ENCODE results near the gene ASB2. TPM values are rescaled to one million over a fixed set of nuclear protein-coding genes. Genes with fewer than 3 reads are reported as not detected.

Gene ASB2
- total and polyA plus RNA-seq, 2 of the 8 experiments (the other 6 are each of a cell fraction or from before 2014, with no cell fraction given) = 1.0 to 2.1 TPM

DNA sequence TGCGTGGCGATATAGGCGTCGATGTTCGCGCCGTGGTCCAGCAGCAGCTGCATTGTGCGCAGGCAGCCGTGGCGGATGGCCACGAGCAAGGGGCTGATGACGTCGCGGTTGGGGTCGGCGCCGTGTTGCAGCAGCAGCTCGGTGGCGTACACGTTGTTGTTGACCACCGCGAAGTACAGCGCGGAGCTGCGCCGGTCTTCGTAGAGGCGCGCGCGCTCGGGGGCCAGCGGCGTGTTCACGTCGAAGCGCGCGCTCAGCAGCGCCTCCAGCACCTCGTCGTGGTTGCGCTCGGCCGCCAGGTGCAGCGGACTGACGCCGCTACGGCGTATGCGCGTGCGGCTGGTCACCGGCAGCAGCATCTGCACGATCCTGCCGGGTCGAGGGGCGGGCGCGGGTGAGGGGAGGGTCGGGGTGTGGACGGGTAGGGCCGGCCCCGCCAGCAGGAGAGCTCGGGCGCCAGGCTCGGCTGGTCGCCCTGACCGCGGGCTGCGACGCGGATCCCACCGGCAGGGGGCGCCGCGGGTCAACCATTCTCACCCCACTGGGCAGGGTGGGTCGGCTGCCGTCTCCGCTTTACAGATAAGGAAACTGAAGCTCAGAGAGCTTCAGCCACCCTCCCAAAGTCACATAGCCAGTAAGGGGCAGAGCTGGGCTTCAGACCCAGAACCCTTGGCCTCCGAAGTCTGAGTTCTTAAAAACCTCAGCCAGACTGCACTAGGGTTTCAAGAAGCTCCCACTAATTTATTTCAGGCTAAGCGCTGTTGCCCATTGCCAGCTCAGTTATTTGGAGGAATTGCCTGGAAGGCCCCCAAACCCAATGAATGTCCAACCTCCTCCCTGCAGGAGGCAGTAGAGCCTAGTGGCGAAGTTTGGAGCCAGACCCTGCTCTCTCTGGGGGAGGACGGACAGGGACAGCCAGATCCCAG lies 36.8 kb downstream of the ASB2 start:
- H4K20me1 ChIP-seq (replicated peaks in 1 of 2; ENCODE audit: control insufficient read depth in 1 of 2, insufficient read depth in 2 of 2, low read length in 2 of 2) = no peaks in the 10 kb centered on the region
- peak overlapping the region in 2 of 4 experiments; percentile 5 to 19; a peak in 3 of 7 replicates for H3K9ac ChIP-seq (replicated peaks in 1 of 4; ENCODE audit: extremely low read depth in 1 of 4, low read depth in 3 of 4, low read length in 3 of 4)
- 0 out of 2 replicates have a peak overlapping the region, but pooled peaks have one; percentile 34 for H2BK20ac ChIP-seq (ENCODE audit: low read length)
- peaks cover 0 to 14% (median 8%) of the 10 kb centered on the region in 4 experiments; a peak in 4 of 7 replicates for H3K4me1 ChIP-seq (replicated peaks in 1 of 4; ENCODE audit: control insufficient read depth in 3 of 4, insufficient read depth in 4 of 4, low read length in 3 of 4)
- H3K27ac ChIP-seq (ENCODE audit: low read depth, low read length) = no peak overlapping the region
- peaks cover 7 to 25% (median 17%) of the 10 kb centered on the region in 4 experiments for H3K27me3 ChIP-seq (replicated peaks in 1 of 4; ENCODE audit: control insufficient read depth in 3 of 4, extremely low read depth in 1 of 4, insufficient read depth in 3 of 4, low read length in 3 of 4)
- no peak overlapping the region for H2BK5ac ChIP-seq (ENCODE audit: low read depth, low read length)
- POLR2A ChIA-PET (ENCODE audit: partially characterized antibody) = interaction anchor here (0.9 to 1.9 kb wide), 2 partner anchors 31 to 60 kb away, joined by 3 to 8 read pairs; no protein-coding TSS in a partner anchor
- peak overlapping the region; percentile 96; the same call in 1 of the 2 replicates for H2AFZ ChIP-seq (ENCODE audit: low read length)
- WGBS, 2 experiments (ENCODE audit: extremely low coverage in 1 of 2, insufficient coverage in 1 of 2, insufficient read length in 1 of 2, insufficient replicate concordance in 2 of 2, low coverage in 1 of 2, low lambda C conversion rate in 2 of 2, missing lambda C conversion rate in 1 of 2) = 19% methylated on average over 44 of the region's 84 CpGs; no CpG with 5 or more reads in 1 of the 2 experiments
- H3K23ac ChIP-seq (ENCODE audit: insufficient read length) = no peak overlapping the region
- H3K9me3 ChIP-seq (ENCODE audit: insufficient read depth in 2 of 2, low read depth in 1 of 2, low read length in 1 of 2) = peaks cover 0 to 5% of the 10 kb centered on the region in 2 experiments; a peak in 1 of 4 replicates
- CTCF ChIA-PET (ENCODE audit: partially characterized antibody) = interaction anchor here (0.6 to 20.5 kb wide), 60 partner anchors 9 to 446 kb away, joined by 3 to 484 read pairs (median 4); partner anchors contain the start of genes CCDC197, DDX24, FAM181A and IFI27L1
- H2BK12ac ChIP-seq (ENCODE audit: low read depth, low read length) = peak overlapping the region; percentile 84; the same call in 1 of the 2 replicates
- H3K4me2 ChIP-seq (ENCODE audit: insufficient read depth in 1 of 2, low read depth in 2 of 2, low read length in 2 of 2) = peak overlapping the region; percentile 61 to 76
- peak overlapping the region; percentile 91 for H4K8ac ChIP-seq (ENCODE audit: extremely low read depth, insufficient read depth, low read length)
- H3K4me3 ChIP-seq (ENCODE audit: extremely low read depth in 1 of 4, insufficient read depth in 2 of 4, low read depth in 3 of 4, low read length in 4 of 4) = peak overlapping the region; percentile 36 to 53 (median 40)
- DNase-seq (ENCODE audit: low read depth in 1 of 2, low spot score in 2 of 2) (peak; percentile 78 to 99), FAIRE-seq (peak; percentile 76)
- no peak overlapping the region for H3K4ac ChIP-seq (replicated peaks; ENCODE audit: insufficient read length, low read depth, low read length)
- H3K79me1 ChIP-seq (ENCODE audit: low read depth, low read length) = no peaks in the 10 kb centered on the region
- H3K23me2 ChIP-seq (ENCODE audit: low read depth, low read length) = peaks cover 5% of the 10 kb centered on the region; the same call in 1 of the 2 replicates
- H3K18ac ChIP-seq (ENCODE audit: extremely low read depth, low read length) = peak overlapping the region; percentile 71; the same call in 1 of the 2 replicates
- H2AK5ac ChIP-seq (ENCODE audit: low read depth, low read length) = no peak overlapping the region
- peak overlapping the region; percentile 88 for H4K91ac ChIP-seq (replicated peaks; ENCODE audit: insufficient read length, low read length)
- H3K36me3 ChIP-seq (ENCODE audit: control insufficient read depth in 2 of 4, insufficient read depth in 4 of 4, low read length in 3 of 4) = no peaks in the 10 kb centered on the region
- H2BK120ac ChIP-seq (replicated peaks; ENCODE audit: low read depth, low read length) = no peak overlapping the region
- no peak overlapping the region for H3K14ac ChIP-seq (ENCODE audit: insufficient read length)
- peak overlapping the region; percentile 81; the same call in 1 of the 2 replicates for H2BK15ac ChIP-seq (ENCODE audit: low read length)
- no peaks in the 10 kb centered on the region for H3K79me2 ChIP-seq (ENCODE audit: control insufficient read depth in 1 of 2, insufficient read depth in 2 of 2, low read length in 2 of 2)
- H4K5ac ChIP-seq (ENCODE audit: insufficient read length, low read depth, low read length) = peak overlapping the region; percentile 44
- H3K56ac ChIP-seq (replicated peaks; ENCODE audit: insufficient read length, low read depth, low read length) = no peak overlapping the region
- TF ChIP-seq HDAC6 (IDR thresholded peaks at IDR 0.05; ENCODE audit: low read depth, low read length) = no peak
- peak; percentile 29; the same call in 1 of the 2 replicates for TF ChIP-seq SUZ12 (IDR thresholded peaks at IDR 0.05; ENCODE audit: low read length)
- TF ChIP-seq ASH2L (IDR thresholded peaks at IDR 0.05; ENCODE audit: low read length) = peak; percentile 77
- TF ChIP-seq SRF (IDR thresholded peaks at IDR 0.05; ENCODE audit: low read depth, low read length) = 0 out of 2 replicates have a peak, but pooled peaks have one; percentile 2
- TF ChIP-seq YY1 (IDR thresholded peaks at IDR 0.05; ENCODE audit: low read depth, low read length) = no peak
- 0 out of 3 replicates have a peak, but pooled peaks of 1 of the 2 experiments have one; percentile 48 for TF ChIP-seq EP300 (IDR thresholded peaks at IDR 0.05; ENCODE audit: borderline replicate concordance in 1 of 2, low read depth in 2 of 2, low read length in 2 of 2)
- 0 out of 2 replicates have a peak, but pooled peaks have one; percentile 34 for TF ChIP-seq TCF12 (IDR thresholded peaks at IDR 0.05; ENCODE audit: low read depth, low read length)
- peak in 1 of 2 experiments; percentile 22; a peak in 1 of 4 replicates for TF ChIP-seq SIN3A (conservative IDR thresholded peaks at IDR 0.05 in 1 of 2, IDR thresholded peaks at IDR 0.05 in 1 of 2; ENCODE audit: low read depth in 1 of 2, low read length in 2 of 2)
- 0 out of 2 replicates have a peak, but pooled peaks have one; percentile 49 for TF ChIP-seq SP4 (IDR thresholded peaks at IDR 0.05; ENCODE audit: low read length)
- no peak for TF ChIP-seq JUND (IDR thresholded peaks at IDR 0.05; ENCODE audit: low read length)
